GM19455 (cell line): ENCODE results near the gene CELF3.
"Not testable (repeated sequence)": the region's sequence is repeated elsewhere in the genome, so short reads cannot be mapped to it uniquely, and the experiment has no call there.

Experiments
- ATAC-seq: cut with Tn5 transposase; IDR thresholded peaks from one replicate; pipeline ENCODE4 v1.9.1; 2021; ENCODE audit not compliant: unreplicated experiment

CELF3 gene

DNA sequence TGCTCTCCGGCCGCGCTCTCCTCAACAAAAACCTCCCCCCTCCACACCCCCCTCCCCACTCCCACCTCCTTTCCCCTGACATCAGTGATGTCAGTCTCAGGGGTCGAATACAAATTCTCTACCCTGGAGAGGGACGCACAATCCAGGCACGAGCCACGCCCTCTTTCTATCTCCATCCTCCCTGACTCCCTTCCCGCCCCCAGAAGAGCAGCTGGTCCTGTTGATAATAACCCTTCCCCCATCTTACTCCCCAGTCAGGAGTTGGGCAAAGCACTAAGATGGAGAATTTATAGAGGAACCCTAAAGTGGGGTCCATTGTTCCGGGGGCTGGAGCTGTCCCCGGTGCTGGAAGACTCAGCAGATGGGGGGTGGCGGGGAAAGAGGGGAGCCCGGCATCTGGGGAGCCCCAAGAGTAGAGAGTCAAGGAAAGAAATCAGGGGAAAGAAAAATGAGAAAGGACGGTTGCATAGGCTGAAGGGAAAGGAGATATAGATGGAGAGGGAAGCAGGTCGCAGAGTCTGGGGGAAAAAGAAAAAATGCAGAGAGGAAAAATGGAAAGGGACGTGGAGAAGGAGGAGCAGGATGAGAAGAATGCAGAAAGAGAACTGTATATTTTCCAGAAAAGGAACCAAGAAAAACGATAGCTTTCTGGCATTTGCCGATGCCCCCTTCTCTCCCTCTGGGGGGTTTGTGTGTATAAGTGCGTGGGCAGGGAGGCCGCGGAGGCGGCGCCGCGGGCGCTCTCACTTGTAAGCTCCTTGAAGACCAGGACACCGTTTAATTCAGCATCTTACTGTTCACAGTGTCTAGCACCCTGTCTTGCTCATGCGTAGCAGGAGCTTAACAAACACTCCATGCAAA, at the start of gene CELF3:
CELF3 (minus strand) TSS at position 33 of the 861 bp plus-strand sequence. CDS start 783 bp downstream, outside the sequence.
- ATAC-seq = no peak

- no peak for ATAC-seq
These were observed 47.4 kb upstream of the CELF3 start for GRCh38 chr1:151763990-151764389.

DNA sequence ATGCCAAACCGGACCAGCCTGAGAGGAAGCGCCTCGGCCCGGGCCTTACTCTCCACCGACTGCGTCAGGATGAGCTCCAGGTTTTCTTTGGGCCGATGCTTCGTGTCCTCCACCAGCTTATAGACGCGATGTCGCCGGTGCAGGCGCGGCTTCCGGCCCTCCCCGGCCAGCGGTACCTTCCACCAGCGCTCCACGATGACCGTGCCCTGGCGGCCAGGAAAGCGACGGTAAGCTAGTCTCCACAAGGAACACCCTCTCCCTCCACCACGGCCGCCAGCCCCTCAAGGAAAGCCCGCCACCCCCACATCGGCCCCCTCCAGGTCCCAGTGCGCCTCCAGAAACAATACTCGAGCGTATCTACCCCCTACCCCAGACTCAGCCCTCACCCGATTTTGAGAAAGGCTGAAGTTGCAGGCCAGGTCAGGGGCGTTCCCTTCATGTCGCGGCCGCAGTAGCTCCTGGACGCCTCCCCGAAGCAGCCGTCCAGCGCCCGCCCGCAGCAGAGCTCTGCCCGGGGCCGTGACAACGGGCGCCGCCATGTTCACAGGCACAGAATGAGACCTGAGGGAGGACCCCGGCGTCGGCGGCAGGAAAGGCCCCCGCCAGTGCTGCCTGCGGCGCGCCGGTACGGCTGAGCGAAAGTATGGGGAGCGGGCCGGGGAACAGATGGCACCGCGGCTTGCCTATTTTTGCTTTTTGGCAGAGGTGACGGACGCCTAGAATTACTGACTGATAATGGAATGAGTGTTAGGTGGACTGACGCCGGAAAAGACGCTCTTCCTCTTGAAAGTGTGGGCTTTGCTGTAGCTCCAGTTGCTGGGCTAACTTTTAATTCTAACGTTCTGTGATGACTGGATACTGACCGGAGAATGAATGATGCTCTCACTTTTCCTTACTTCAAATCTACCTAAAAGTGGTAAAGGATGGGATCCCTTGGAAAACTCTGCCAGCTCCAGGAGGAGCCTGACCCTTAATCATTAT, 46.6 kb upstream of the CELF3 start, which contains the start of gene MRPL9:
MRPL9 (minus strand) TSS at position 556 of the 981 bp plus-strand sequence; CDS start at position 539, 17 bp downstream.
- ATAC-seq = peak; percentile 94

- no peak for ATAC-seq
These were observed 44.2 kb upstream of the CELF3 start for GRCh38 chr1:151760597-151761385.

GRCh38 chr1:151759241-151759640, 42.6 kb upstream of the CELF3 start:
- no peak for ATAC-seq

- ATAC-seq = no peak
These were observed 39.7 kb upstream of the CELF3 start for GRCh38 chr1:151756291-151756690.

DNA sequence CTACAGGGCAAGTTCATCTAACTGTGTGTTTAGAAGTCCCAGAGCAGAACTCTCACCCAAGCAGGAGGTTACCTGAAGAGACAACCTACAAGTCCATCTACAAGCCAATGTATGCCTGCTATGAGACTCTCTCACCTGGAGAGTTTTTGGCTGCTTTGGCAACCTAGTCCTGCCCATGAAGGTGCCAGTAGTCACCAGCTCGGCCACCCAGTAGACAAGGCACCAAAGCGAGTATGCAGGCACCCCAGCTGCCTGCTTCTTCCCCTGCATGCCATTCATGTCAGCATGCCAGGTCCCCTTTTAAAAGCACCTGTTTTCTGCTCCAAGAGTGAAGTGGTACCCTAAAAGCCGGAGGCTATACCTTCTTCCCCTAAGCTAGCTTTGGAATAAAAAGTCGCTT, 24.9 kb upstream of the CELF3 start:
- no peak for ATAC-seq

DNA sequence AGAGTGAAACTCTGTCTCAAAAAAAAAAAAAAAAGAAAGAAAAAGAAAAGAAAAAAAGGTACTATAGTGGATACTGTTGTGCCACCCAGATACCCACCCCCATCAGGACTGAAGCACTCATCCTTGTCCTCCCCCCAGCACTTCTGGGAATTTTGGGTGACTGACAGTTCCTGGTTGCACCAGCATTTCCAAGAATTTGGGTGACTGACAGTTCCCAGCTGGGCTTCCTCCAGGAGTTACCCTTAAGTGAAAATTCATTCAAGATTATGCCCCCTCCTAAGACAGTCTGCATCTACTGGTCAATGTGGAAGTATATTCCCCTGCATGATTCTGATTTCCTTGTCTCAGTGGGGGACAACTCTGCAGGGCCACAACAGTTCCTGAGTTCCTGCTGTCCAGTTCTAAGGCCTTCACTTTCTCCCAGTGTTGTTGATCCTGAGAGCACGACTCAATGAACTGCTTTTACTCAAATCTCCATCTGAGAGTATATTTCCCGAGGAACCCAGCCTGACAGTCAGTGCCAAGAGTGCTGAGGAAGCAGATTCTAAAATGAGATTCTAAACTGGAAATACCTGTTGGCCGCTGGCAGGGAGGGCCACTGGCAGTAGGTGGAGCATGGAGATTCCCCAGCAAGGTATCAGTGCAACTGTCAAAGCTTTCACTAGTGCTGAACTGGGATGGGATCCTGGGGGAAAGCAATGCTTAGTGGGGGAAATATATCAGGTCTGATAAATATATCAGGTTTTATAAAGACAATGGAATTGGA, 23.2 kb upstream of the CELF3 start:
- no peak for ATAC-seq

- no peak for ATAC-seq
These were observed 20.9 kb upstream of the CELF3 start for GRCh38 chr1:151737479-151737878.

DNA sequence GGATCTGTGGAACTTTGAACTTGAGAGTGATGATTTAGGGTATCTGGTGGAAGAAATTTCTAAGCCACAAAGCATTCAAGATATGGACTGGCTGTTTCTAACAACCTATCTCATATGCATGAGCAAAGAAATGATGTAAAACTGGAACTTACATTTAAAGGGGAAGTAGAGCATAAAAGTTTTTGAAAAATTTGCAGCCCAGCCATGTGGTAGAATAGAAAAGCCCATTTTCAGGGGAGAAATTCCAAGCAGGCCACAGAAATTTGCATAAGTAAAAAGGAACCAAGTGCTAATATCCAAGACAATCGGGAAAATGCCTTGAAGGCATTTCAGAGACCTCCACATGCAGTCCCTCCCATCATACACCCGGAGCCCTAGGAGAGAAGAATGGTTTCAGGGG, 20.4 kb upstream of the CELF3 start:
- no peak for ATAC-seq

DNA sequence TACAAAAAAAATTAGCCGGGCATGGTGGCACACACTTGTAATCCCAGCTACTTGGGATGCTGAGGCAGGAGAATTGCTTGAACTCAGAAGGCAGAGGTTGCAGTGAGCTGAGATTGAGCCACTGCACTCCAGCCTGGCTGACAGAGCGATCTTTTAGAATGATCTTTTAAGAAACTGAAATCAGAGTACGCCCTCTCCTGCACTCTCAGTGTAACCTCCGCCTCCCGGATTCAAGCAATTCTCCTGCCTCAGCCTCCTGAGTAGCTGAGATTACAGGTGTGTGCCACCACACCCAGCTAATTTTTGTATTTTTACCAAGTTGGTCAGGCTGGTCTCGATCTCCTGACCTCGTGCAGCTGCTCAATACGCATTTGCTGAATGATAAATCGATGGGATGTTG, 17.4 kb upstream of the CELF3 start:
- not testable (repeated sequence) for ATAC-seq

GRCh38 chr1:151733126-151733525, 16.5 kb upstream of the CELF3 start:
- no peak for ATAC-seq

- no peak for ATAC-seq
These were observed 13.3 kb upstream of the CELF3 start for GRCh38 chr1:151729966-151730291.

GRCh38 chr1:151729157-151729965, 12.8 kb upstream of the CELF3 start:
- ATAC-seq = no peak

DNA sequence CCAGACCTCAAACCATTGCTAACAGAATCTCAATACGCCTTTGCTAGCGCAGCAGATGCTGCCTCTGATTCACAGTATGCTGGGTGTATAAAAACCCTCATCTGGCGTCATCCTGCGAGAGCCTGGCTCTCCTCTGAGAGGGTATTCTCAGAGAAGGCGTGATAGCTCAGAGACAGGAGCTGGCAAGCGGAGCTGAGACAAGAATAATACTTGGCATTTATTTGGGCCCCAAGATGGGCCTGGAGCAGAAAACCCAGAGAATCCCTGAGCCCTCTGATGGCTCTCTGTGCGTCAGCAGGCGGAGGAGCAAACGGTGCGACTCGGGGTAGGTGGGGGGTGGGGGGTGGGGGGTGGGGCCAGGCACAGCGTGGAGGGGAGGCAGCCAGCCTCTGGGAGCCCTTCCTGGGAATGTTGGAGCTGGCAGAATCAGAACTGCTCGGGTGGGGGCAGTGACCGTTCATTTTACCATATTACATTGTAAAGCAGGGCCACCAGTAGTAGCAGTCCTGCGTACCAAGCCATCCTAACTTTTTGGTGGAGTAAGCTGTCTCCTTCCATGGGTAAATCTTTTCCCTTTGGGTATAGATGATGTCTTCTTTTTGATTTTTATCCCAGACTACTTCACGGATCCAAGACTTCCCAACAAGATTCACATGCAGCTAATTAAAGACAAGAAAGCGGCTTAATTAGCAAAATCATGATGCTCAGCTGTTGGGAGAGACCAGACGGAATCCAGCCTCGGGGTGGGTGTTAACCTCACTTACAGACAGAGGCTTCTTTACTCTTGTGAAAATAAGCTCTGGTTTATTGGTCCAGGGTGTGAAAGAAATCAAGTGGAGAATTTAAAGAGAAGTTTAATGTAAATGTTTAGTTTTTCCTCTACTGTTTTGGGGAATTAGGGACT, 11.8 kb upstream of the CELF3 start:
- no peak for ATAC-seq

- no peak for ATAC-seq
These were observed 7.2 kb upstream of the CELF3 start for GRCh38 chr1:151723726-151724370.

- no peak for ATAC-seq
These were observed 5.3 kb upstream of the CELF3 start for GRCh38 chr1:151721788-151722510.
